GM12878 (cell line): Measurements from ENCODE around the gene SHC2. TPM values are rescaled to one million over a fixed set of nuclear protein-coding genes. Genes with fewer than 3 reads are reported as not detected.

Experiments
- ATAC-seq: fragments of 200-7000 bp; cut with Tn5 transposase; 3 replicates; pipeline ENCODE4 v1.9.1; 2020; ENCODE audit warnings: mild to moderate bottlenecking, moderate library complexity
- BruUV-seq: library from RNA; stranded (reverse); fragments of 400-500 nt; replicated peaks from 2 replicates; lab custom pipeline; 2021; lab: Mats Ljungman, UMichigan
- CTCF ChIA-PET: fragments of 300-600 bp; sonication (Branson Sonifier 250); formaldehyde crosslinking; extraction: SDS; loops from one replicate; lab custom pipeline; 2021; ENCODE audit warnings: inconsistent platforms; lab: Yijun Ruan, JAX
- POLR2A ChIA-PET: fragments of 350-600 bp; formaldehyde crosslinking; extraction: SDS; loops from one replicate; lab custom pipeline; 2021; ENCODE audit warnings: inconsistent platforms; lab: Charles Lee
- RAD21 ChIA-PET: fragments of 300-600 bp; sonication (Branson Sonifier 250); formaldehyde crosslinking; loops from one replicate; lab custom pipeline; 2023; ENCODE audit warnings: antibody characterized with exemption; ENCODE audit not compliant: unreplicated experiment; lab: Charles Lee
- SMC1A ChIA-PET: fragments of 300-600 bp; sonication (Branson Sonifier 250); formaldehyde crosslinking; loops from one replicate; lab custom pipeline; 2023; ENCODE audit not compliant: unreplicated experiment, uncharacterized antibody; lab: Charles Lee
- DNase-seq: peaks from one replicate; pipeline ENCODE4 v3.0.0-alpha.2; 2011; ENCODE audit warnings: low read depth, low spot score
- FAIRE-seq: peaks from 3 replicates; lab custom pipeline; 2011; peaks lifted over from hg19 to GRCh38; lab: Jason Lieb, UNC
- H2AFZ ChIP-seq: 2 replicates; pipeline ENCODE4 v1.6.0; 2011; ENCODE audit warnings: low read depth, low read length, control low read depth; ENCODE audit not compliant: control insufficient read depth
- H3K27ac ChIP-seq: 2 replicates; pipeline ENCODE4 v1.5.1; 2011; ENCODE audit warnings: control low read depth; ENCODE audit not compliant: control insufficient read depth, insufficient read depth
- H3K27me3 ChIP-seq, 2 experiments: replicated peaks in 1 of 2; 2 replicates each; pipeline versions ENCODE4 v1.6.0 to v1.6.1; 2011; ENCODE audit warnings: low read length in 1 of 2; ENCODE audit not compliant: control insufficient read depth in 2 of 2, insufficient read depth in 2 of 2
- H3K36me3 ChIP-seq, 2 experiments: 2 replicates each; pipeline ENCODE4 v1.5.1; 2011; ENCODE audit warnings: low read length in 1 of 2; ENCODE audit not compliant: control insufficient read depth in 2 of 2, insufficient read depth in 2 of 2
- H3K4me1 ChIP-seq: 2 replicates; pipeline ENCODE4 v1.6.1; 2011; ENCODE audit warnings: mild to moderate bottlenecking, low read length, moderate library complexity, mixed read lengths; ENCODE audit not compliant: control insufficient read depth, insufficient read depth
- H3K4me2 ChIP-seq: 2 replicates; pipeline ENCODE4 v1.6.0; 2011; ENCODE audit warnings: control low read depth; ENCODE audit not compliant: control insufficient read depth, insufficient read depth
- H3K4me3 ChIP-seq: fragments of 200-600 bp; sonication (generic); 2 replicates; pipeline ENCODE4 v1.5.1; 2016
- H3K79me2 ChIP-seq: 2 replicates; pipeline ENCODE4 v1.6.0; 2011; ENCODE audit warnings: low read length; ENCODE audit not compliant: control insufficient read depth, insufficient read depth
- H3K9ac ChIP-seq: 2 replicates; pipeline ENCODE4 v1.8.0; 2011; ENCODE audit warnings: low read length, control low read depth, mixed read lengths; ENCODE audit not compliant: control insufficient read depth, insufficient read depth
- H3K9me3 ChIP-seq: replicated peaks from 3 replicates; pipeline ENCODE4 v1.5.1; 2011; ENCODE audit warnings: mild to moderate bottlenecking, low read length; ENCODE audit not compliant: control insufficient read depth, insufficient read depth
- H4K20me1 ChIP-seq: 2 replicates; pipeline ENCODE4 v1.6.0; 2011; ENCODE audit not compliant: control insufficient read depth, insufficient read depth
- ATF3 ChIP-seq: IDR thresholded peaks from 2 replicates; pipeline ENCODE4 v1.6.1; 2011; ENCODE audit warnings: low read depth, mild to moderate bottlenecking, low read length, moderate library complexity, borderline replicate concordance; ENCODE audit errors: extremely low read depth
- EP300 ChIP-seq, 2 experiments: fragments of 150-350 bp in 1 of 2; IDR thresholded peaks; 2 replicates each; pipeline ENCODE4 v1.6.1; 2011 to 2012; ENCODE audit warnings: low read depth in 2 of 2, low read length in 2 of 2, borderline replicate concordance in 1 of 2, improper control_type of control experiment in 1 of 2, inconsistent platforms in 1 of 2; ENCODE audit not compliant: control insufficient read depth in 1 of 2
- JUNB ChIP-seq: IDR thresholded peaks from 2 replicates; pipeline ENCODE4 v1.6.1; 2016; ENCODE audit warnings: antibody characterized with exemption, mild to moderate bottlenecking
- NR2C1 ChIP-seq: fragments of 450-650 bp; IDR thresholded peaks from 2 replicates; pipeline ENCODE4 v1.6.1; 2017; ENCODE audit warnings: antibody characterized with exemption, mild to moderate bottlenecking, moderate library complexity
- POLR2A ChIP-seq: IDR thresholded peaks from 2 replicates; pipeline ENCODE4 v1.6.1; 2011; ENCODE audit warnings: low read depth, mild to moderate bottlenecking, low read length
- POLR2AphosphoS2 ChIP-seq: IDR thresholded peaks from 2 replicates; pipeline ENCODE4 v1.6.1; 2011; ENCODE audit warnings: low read depth, mild to moderate bottlenecking, low read length, improper control_type of control experiment, moderate library complexity
- RAD51 ChIP-seq: fragments of 450-650 bp; IDR thresholded peaks from 2 replicates; pipeline ENCODE4 v1.6.1; 2016; ENCODE audit warnings: moderate library complexity, mild to moderate bottlenecking, inconsistent platforms
- RUNX3 ChIP-seq: IDR thresholded peaks from 2 replicates; pipeline ENCODE4 v1.6.1; 2012; ENCODE audit warnings: low read length, inconsistent platforms
- SREBF1 ChIP-seq: IDR thresholded peaks from 2 replicates; pipeline ENCODE4 v1.6.1; 2012; ENCODE audit warnings: mild to moderate bottlenecking, low read length
- SUZ12 ChIP-seq: fragments of 200-600 bp; sonication (generic); IDR thresholded peaks from one replicate; pipeline ENCODE4 v1.6.1; 2018; ENCODE audit warnings: antibody characterized with exemption, mild to moderate bottlenecking; ENCODE audit not compliant: unreplicated experiment
- TCF3 ChIP-seq: IDR thresholded peaks from 2 replicates; pipeline ENCODE4 v1.6.1; 2012; ENCODE audit warnings: low read depth, mild to moderate bottlenecking, low read length, borderline replicate concordance; ENCODE audit not compliant: insufficient read depth
- USF2 ChIP-seq: IDR thresholded peaks from 2 replicates; pipeline ENCODE4 v1.6.1; 2011; ENCODE audit warnings: low read depth, low read length, improper control_type of control experiment, borderline replicate concordance
- WGBS: methylation state at CpG from one replicate; pipeline ENCODE4 v1.1.6; 2016; ENCODE audit warnings: low lambda C conversion rate; ENCODE audit not compliant: insufficient replicate concordance, insufficient coverage; ENCODE audit errors: missing lambda C conversion rate; 5-methylcytosine and 5-hydroxymethylcytosine counted together
- in situ Hi-C: fragments of 300-500 bp; cut with MboI; formaldehyde crosslinking; loops from 9 replicates; pipeline ENCODE4 v1.14.3; 2018; ENCODE audit warnings: mixed read lengths
- intact Hi-C: fragments of 100-400 bp; cut with micrococcal nuclease; formaldehyde crosslinking; loops from one replicate; pipeline ENCODE4 v1.14.2; 2022; ENCODE audit not compliant: unreplicated experiment
- polyA plus RNA-seq, 11 experiments: library from polyadenylated mRNA; depleted of rRNA in 4 of 11; unstranded in 6 of 11; stranded (reverse) in 5 of 11; fragments of >200 nt; fragmentation: Nextera tagmentation in 4 of 11; fragmentation: Illumina TruSeq in 1 of 11; extraction: Ambion mirVana in 4 of 11; extraction: Trizol in 1 of 11; gene quantifications; 1 replicate in 1 of 11; 2 replicates in 10 of 11; pipeline versions ENCODE4 v1.2.1 to v1.2.3, GENCODE V29; 2011 to 2016; ENCODE audit warnings: inconsistent platforms in 2 of 11, missing spikeins in 2 of 11, low read depth in 1 of 11
- total RNA-seq, 4 experiments: library from RNA; depleted of rRNA in 3 of 4; stranded (reverse); fragments of >200 nt in 3 of 4; fragmentation: Illumina TruSeq in 1 of 4; extraction: Trizol in 1 of 4; gene quantifications; 2 replicates each; pipeline versions ENCODE4 v1.2.1 to v1.2.3, GENCODE V29; 2013 to 2021

The SHC2 gene
- total and polyA plus RNA-seq, 10 of the 15 experiments (the other 5 are each of a cell fraction or from before 2014, with no cell fraction given) = 0.08 TPM; not detected in 9

- H3K36me3 ChIP-seq = no peaks in the 10 kb centered on the region
- H3K27me3 ChIP-seq = no peaks in the 10 kb centered on the region; a peak in 1 of 4 replicates
- ATAC-seq (no peak), DNase-seq (no peak), FAIRE-seq (no peak)
- CTCF ChIA-PET = interaction anchor here (1.3 to 2.8 kb wide), 2 partner anchors 9 to 10 kb away, joined by 4 to 12 read pairs; no protein-coding TSS in a partner anchor
- POLR2A ChIA-PET = no interaction called here
- intact Hi-C loops = no loop called here
- H3K9ac ChIP-seq = no peak within 1 kb of the TSS
- H2AFZ ChIP-seq = no peak within 1 kb of the TSS
- H4K20me1 ChIP-seq = no peaks in the 10 kb centered on the region
- no peaks in the 10 kb centered on the region for H3K4me1 ChIP-seq
- no peaks in the 10 kb centered on the region; the same call in 2 of the 3 replicates for H3K9me3 ChIP-seq
- H3K27ac ChIP-seq = no peak within 1 kb of the TSS
- TF ChIP-seq POLR2A (no peak), RUNX3 (no peak), SUZ12 (no peak), EP300 (IDR thresholded peaks at IDR 0.05; ENCODE audit: borderline replicate concordance in 1 of 2, control insufficient read depth in 1 of 2, low read depth in 2 of 2, low read length in 2 of 2) (no peak), TCF3 (no peak), USF2 (no peak), RAD51 (no peak), SREBF1 (no peak), NR2C1 (no peak), POLR2AphosphoS2 (no peak), JUNB (no peak), ATF3 (no peak)
- 15% methylated on average over 24 of the region's 33 CpGs for WGBS
- no TSS peak for BruUV-seq
- H3K79me2 ChIP-seq = no peaks in the 10 kb centered on the region
- in situ Hi-C loops = no loop called here
- no peak within 1 kb of the TSS for H3K4me2 ChIP-seq
- H3K4me3 ChIP-seq = no peak within 1 kb of the TSS
- SMC1A ChIA-PET = interaction anchor here (0.6 kb wide), 1 partner anchor 14 kb away, joined by 3 read pairs; no protein-coding TSS in a partner anchor
- RAD21 ChIA-PET = no interaction called here
Observed at GRCh38 chr19:496112-496665, 35.4 kb upstream of the SHC2 start, which contains the start of gene MADCAM1. Gene MADCAM1 (plus strand): TSS chr19:496486. CDS start chr19:496500, 14 bp downstream.
